Right lobe of liver (tissue), 6 donors: ENCODE data around the gene ERO1B. TPM values are rescaled to one million over a fixed set of nuclear protein-coding genes. Genes with fewer than 3 reads are reported as not detected.

Experiments used
- ATAC-seq, 4 donors: fragments of 200-7000 bp; cut with Tn5 transposase; one replicate each; pipeline ENCODE4 v1.9.1; 2020; ENCODE audit warnings: mild to moderate bottlenecking in 4 of 4, moderate library complexity in 4 of 4
- DNase-seq, 3 donors: peaks; one replicate each; pipeline ENCODE4 v3.0.0-alpha.2; 2020
- H3K27ac ChIP-seq, 3 donors: fragments of 200-600 bp; one replicate each; pipeline ENCODE4 v1.8.0; 2022
- H3K27me3 ChIP-seq, 2 donors: fragments of 200-600 bp; one replicate each; pipeline ENCODE4 v1.8.0; 2022
- H3K36me3 ChIP-seq, 4 donors: fragments of 200-600 bp; sonication (generic) in 1 of 4; one replicate each; pipeline versions ENCODE4 v1.5.1 to v1.8.0; 2017 to 2022; ENCODE audit warnings: control low read depth in 1 of 4
- H3K4me1 ChIP-seq, 4 donors: fragments of 200-600 bp; sonication (generic) in 1 of 4; one replicate each; pipeline versions ENCODE4 v1.5.1 to v1.8.0; 2017 to 2022; ENCODE audit warnings: control low read depth in 1 of 4
- H3K4me3 ChIP-seq, 3 donors: fragments of 200-600 bp; one replicate each; pipeline ENCODE4 v1.8.0; 2022
- H3K9me3 ChIP-seq, 4 donors: fragments of 200-600 bp; sonication (generic) in 1 of 4; one replicate each; pipeline versions ENCODE4 v1.5.1 to v1.8.0; 2017 to 2022; ENCODE audit warnings: control low read depth in 1 of 4
- POLR2A ChIP-seq: fragments of 450-650 bp; IDR thresholded peaks from one replicate; pipeline ENCODE4 v1.6.1; 2017; ENCODE audit warnings: antibody characterized with exemption, mild to moderate bottlenecking
- WGBS: methylation state at CpG from one replicate; pipeline ENCODE4 v1.1.6; 2018; ENCODE audit warnings: low coverage, low lambda C conversion rate; ENCODE audit not compliant: insufficient coverage; ENCODE audit errors: missing lambda C conversion rate; 5-methylcytosine and 5-hydroxymethylcytosine counted together
- intact Hi-C, 2 donors: fragments of 100-400 bp; cut with DNase I; formaldehyde crosslinking; loops; one replicate each; pipeline versions ENCODE4 v1.11.2 to v1.14.1; 2022
- total RNA-seq, 6 experiments: library from RNA; depleted of rRNA in 2 of 6; stranded (reverse); fragments of >200 nt in 2 of 6; fragmentation: NEBNext Ultra II Directional in 3 of 6; extraction: Animal tissue kit (Norgen Biotek cat#: 25700) in 3 of 6; gene quantifications; one replicate each; pipeline versions ENCODE4 v1.1.0 to v1.2.4, GENCODE V29; 2016 to 2023
- TF ChIP-seq, protein P1 (sequence below), 4 donors: fragments of 200-600 bp in 3 of 4; fragments of 450-650 bp in 1 of 4; IDR thresholded peaks; one replicate each; pipeline versions ENCODE4 v1.5.1 to v1.8.0; 2016 to 2022; ENCODE audit warnings: antibody characterized with exemption in 4 of 4, mild to moderate bottlenecking in 2 of 4
- donor health status: DM: no; HTN: yes; CAD: no.
- donor health status: DM: no; HTN: no; CAD: no.
- donor health status: DM: no; HTN: no; CAD: no.
- donor health status: DM: no; HTN: yes; CAD: no.
- donor health status: DM: no; HTN: yes; CAD: no.

ERO1B gene
- total RNA-seq, 6 experiments from 2014 or later = 8.0 to 22.5 (median 17.1) TPM

DNA sequence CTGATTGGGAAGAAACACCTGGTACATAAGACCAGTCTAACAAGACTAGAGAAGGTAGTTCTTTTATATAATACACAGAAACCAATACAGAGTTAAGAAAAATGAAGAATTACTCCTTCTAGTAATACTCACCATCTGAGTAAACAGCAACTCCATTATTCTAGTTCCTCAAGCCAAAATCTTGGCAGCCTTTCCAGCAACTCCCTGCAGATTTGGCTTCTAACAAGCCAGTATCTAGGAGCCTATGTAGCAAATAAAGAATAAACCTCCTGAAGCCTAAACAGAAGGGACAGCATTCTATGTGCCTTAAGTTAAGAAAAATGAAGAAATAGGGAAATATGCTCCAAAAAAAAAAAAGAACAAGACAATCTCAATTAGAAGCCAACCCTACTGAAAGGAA, 24.5 kb downstream of the ERO1B start:
- no peak overlapping the region for H3K4me3 ChIP-seq
- DNase-seq (no peak), ATAC-seq (no peak)
- TF ChIP-seq, protein P1, sequence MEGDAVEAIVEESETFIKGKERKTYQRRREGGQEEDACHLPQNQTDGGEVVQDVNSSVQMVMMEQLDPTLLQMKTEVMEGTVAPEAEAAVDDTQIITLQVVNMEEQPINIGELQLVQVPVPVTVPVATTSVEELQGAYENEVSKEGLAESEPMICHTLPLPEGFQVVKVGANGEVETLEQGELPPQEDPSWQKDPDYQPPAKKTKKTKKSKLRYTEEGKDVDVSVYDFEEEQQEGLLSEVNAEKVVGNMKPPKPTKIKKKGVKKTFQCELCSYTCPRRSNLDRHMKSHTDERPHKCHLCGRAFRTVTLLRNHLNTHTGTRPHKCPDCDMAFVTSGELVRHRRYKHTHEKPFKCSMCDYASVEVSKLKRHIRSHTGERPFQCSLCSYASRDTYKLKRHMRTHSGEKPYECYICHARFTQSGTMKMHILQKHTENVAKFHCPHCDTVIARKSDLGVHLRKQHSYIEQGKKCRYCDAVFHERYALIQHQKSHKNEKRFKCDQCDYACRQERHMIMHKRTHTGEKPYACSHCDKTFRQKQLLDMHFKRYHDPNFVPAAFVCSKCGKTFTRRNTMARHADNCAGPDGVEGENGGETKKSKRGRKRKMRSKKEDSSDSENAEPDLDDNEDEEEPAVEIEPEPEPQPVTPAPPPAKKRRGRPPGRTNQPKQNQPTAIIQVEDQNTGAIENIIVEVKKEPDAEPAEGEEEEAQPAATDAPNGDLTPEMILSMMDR (IDR thresholded peaks at IDR 0.05) = no peak
- TF ChIP-seq POLR2A = no peak
- no peaks in the 10 kb centered on the region for H3K27me3 ChIP-seq
- H3K9me3 ChIP-seq = no peaks in the 10 kb centered on the region
- H3K4me1 ChIP-seq = no peaks in the 10 kb centered on the region
- H3K36me3 ChIP-seq = peaks cover 0 to 3% (median 0%) of the 10 kb centered on the region in 4 donors
- intact Hi-C loops = no loop called here
- H3K27ac ChIP-seq = no peak overlapping the region

DNA sequence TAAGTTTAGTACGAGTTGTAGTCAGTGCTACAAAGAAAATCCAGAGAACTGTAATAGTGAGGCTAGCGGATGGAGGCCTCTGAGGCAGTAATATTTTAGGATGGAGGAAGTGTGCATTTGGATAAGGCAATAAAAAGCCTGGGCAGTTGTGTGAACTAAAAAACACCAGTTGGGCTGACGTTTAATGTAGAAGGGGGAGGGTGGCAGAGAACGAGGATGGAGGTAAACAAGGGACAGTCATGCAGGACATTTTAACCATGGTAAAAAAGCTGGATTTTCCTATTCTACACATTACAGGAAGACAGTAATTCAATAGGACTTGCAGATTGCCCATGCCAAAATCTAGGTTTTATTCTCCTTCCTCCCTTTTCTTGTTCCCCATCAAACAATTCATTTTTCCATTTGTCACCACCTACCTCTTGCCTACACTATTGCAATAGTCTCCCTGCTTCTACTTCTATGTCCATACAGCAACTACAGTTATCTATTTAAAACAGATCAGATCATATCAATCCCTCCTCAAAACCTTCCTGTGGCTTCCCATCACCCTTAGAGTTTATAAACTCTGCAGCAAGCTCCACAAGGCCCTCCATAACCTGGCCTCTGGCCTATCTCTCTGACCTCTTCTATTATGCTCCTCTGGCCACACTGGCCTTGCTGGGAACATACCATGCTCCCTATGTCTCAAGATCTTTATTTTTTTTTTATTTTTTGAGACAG, 27.7 kb downstream of the ERO1B start:
- ATAC-seq = no peak
- Histone ChIP-seq H3K27ac (no peak overlapping the region), H3K4me1 (no peaks in the 10 kb centered on the region), H3K36me3 (peaks cover 0 to 4% (median 1%) of the 10 kb centered on the region in 4 donors), H3K9me3 (no peaks in the 10 kb centered on the region), H3K4me3 (no peak overlapping the region), H3K27me3 (no peaks in the 10 kb centered on the region)
- DNase-seq = no peak
- TF ChIP-seq, protein P1 (IDR thresholded peaks at IDR 0.05) = no peak
- TF ChIP-seq POLR2A = no peak
- intact Hi-C loops = no loop called here
- WGBS = 83% methylated on average over 4 of the region's 4 CpGs

DNA sequence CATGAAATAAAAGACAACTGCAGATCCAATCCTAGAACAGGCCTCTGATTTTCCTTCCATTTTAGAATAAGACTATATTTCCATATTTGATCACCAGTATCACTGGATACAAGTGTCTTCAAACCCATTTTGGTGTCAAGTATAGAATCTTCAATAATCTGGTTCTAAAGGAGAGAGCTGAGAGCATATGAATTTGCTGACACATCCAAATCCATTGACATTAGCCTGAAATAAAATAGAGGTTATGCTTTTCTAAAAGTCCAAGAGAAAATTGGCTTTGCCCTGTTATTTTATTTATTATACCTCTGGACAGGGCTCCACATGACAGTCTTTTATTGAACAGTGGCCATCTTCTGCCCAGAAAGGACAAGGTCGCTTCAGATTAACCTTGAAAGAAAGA, 28.6 kb downstream of the ERO1B start:
- no peaks in the 10 kb centered on the region for H3K9me3 ChIP-seq
- no peaks in the 10 kb centered on the region for H3K4me1 ChIP-seq
- intact Hi-C loops = no loop called here
- no peak overlapping the region for H3K4me3 ChIP-seq
- TF ChIP-seq POLR2A = no peak
- TF ChIP-seq, protein P1 (IDR thresholded peaks at IDR 0.05) = no peak
- 81% methylated on average over 1 of the region's 1 CpG for WGBS
- ATAC-seq (no peak), DNase-seq (no peak)
- H3K27ac ChIP-seq = no peak overlapping the region
- no peaks in the 10 kb centered on the region for H3K27me3 ChIP-seq
- peaks cover 0 to 4% (median 1%) of the 10 kb centered on the region in 4 donors for H3K36me3 ChIP-seq

DNA sequence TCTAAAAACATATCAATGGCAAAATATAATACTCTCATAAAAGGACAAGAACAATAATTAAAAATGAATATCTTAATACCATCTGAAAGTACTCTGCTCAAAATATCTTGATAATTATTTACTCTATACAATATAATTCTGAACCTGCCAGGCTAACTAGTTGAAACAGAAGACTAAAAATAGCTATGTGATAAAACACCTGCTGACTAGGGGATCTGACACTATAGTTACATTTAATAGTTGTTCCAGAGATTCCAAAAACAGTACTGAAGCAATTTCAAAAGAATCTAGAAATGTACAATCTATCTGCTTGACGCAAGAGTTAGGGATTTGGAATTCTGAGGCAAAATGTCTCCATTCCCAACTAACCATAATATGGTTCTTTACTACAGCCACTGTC, 30.2 kb downstream of the ERO1B start:
- no peak for DNase-seq
- H3K9me3 ChIP-seq = no peaks in the 10 kb centered on the region
- H3K27ac ChIP-seq = no peak overlapping the region
- no peaks in the 10 kb centered on the region for H3K4me1 ChIP-seq
- intact Hi-C loops = no loop called here
- TF ChIP-seq, protein P1 (IDR thresholded peaks at IDR 0.05) = no peak
- TF ChIP-seq POLR2A = no peak
- no peaks in the 10 kb centered on the region for H3K27me3 ChIP-seq
- WGBS = 100% methylated on average over 1 of the region's 1 CpG
- peaks cover 0 to 4% (median 1%) of the 10 kb centered on the region in 4 donors for H3K36me3 ChIP-seq
- no peak overlapping the region for H3K4me3 ChIP-seq
- ATAC-seq = no peak

DNA sequence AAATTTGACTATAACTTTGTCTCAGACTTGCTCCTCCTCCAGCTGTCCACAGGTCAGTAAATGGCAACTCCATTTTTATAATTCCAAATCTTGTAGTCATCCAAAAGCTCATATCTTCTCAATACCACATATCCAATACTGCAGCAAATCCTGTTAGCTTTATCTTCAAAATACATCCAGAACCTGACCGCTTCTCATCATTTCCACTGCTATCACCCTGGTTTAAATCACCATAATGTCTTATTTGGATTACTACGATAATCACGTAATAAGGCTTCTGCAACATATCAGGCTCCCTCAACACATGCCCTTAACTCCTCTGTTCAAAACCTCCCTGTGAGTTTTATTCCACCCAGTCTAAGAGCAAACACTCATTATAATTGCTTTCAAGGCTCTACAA, 34.5 kb downstream of the ERO1B start:
- TF ChIP-seq POLR2A = no peak
- TF ChIP-seq, protein P1 (IDR thresholded peaks at IDR 0.05) = no peak
- WGBS = 97% methylated on average over 3 of the region's 3 CpGs
- peaks cover 0 to 4% (median 0%) of the 10 kb centered on the region in 4 donors for H3K36me3 ChIP-seq
- intact Hi-C loops = no loop called here
- H3K9me3 ChIP-seq = no peaks in the 10 kb centered on the region
- DNase-seq (no peak), ATAC-seq (no peak)
- no peak overlapping the region for H3K27ac ChIP-seq
- H3K27me3 ChIP-seq = no peaks in the 10 kb centered on the region
- no peaks in the 10 kb centered on the region for H3K4me1 ChIP-seq
- no peak overlapping the region for H3K4me3 ChIP-seq
